ENCODE data around the gene CCDC138.

GRCh38 chr2:108825254-108825653 lies 38.7 kb downstream of the CCDC138 start:
- TF ChIP-seq CTCF (IDR thresholded peaks at IDR 0.05) (no peak), EP300 (IDR thresholded peaks at IDR 0.05; ENCODE audit: low read depth) (no peak), POLR2AphosphoS5 (IDR thresholded peaks at IDR 0.05) (no peak)

Measured in transverse colon (tissue), 4 donors.